ENCODE results near the gene DCTN4.

GRCh38 chr5:150729859-150730258 lies 29.0 kb downstream of the DCTN4 start:
- TF ChIP-seq POLR2AphosphoS5 (IDR thresholded peaks at IDR 0.05; ENCODE audit: borderline replicate concordance, low read depth, low read length) (no peak), EZH2 (IDR thresholded peaks at IDR 0.05) (no peak), FOXP2 (optimal IDR thresholded peaks at IDR 0.05; ENCODE audit: control extremely low read depth, extremely low read length, insufficient read depth) (no peak)

Data from SK-N-MC (cell line).